Type B pancreatic cell (in vitro differentiated cells): ENCODE data around the gene PARD3B. TPM values are rescaled to one million over a fixed set of nuclear protein-coding genes. Genes with fewer than 3 reads are reported as not detected.

ENCODE experiments used
- DNase-seq: peaks from one replicate; pipeline ENCODE4 v3.0.0; 2021; ENCODE audit warnings: mixed read lengths; ENCODE audit not compliant: unreplicated experiment; ENCODE audit errors: extremely low spot score
- H3K27ac Mint-ChIP-seq: 2 replicates; pipeline ENCODE4 v1.8.0; 2021; ENCODE audit warnings: mild to moderate bottlenecking, mixed read lengths
- H3K27me3 Mint-ChIP-seq: 2 replicates; pipeline ENCODE4 v1.8.0; 2021; ENCODE audit warnings: mixed read lengths
- H3K36me3 Mint-ChIP-seq: 2 replicates; pipeline ENCODE4 v1.8.0; 2021; ENCODE audit warnings: mixed read lengths
- H3K4me1 Mint-ChIP-seq: one replicate; pipeline ENCODE4 v1.8.0; 2021; ENCODE audit warnings: mixed read lengths; ENCODE audit not compliant: unreplicated experiment
- H3K4me3 Mint-ChIP-seq: 2 replicates; pipeline ENCODE4 v1.8.0; 2021; ENCODE audit warnings: mild to moderate bottlenecking, mixed read lengths
- H3K9me3 Mint-ChIP-seq: 2 replicates; pipeline ENCODE4 v1.8.0; 2021; ENCODE audit warnings: mixed read lengths
- CTCF ChIP-seq: fragments of 200-600 bp; sonication (generic); conservative IDR thresholded peaks from 2 replicates; pipeline ENCODE4 v1.5.0; 2021; ENCODE audit warnings: antibody characterized with exemption, mild to moderate bottlenecking
- total RNA-seq: library from RNA; stranded (reverse); gene quantifications from 2 replicates; pipeline ENCODE4 v1.2.1, GENCODE V29; 2021; ENCODE audit warnings: low replicate concordance

Gene PARD3B
- total RNA-seq, 1 donor from 2014 or later, result 15.9 TPM

- no peak for DNase-seq
- H3K9me3 Mint-ChIP-seq, result peaks cover 12% of the 10 kb centered on the region
- H3K27me3 Mint-ChIP-seq, result no peaks in the 10 kb centered on the region
- H3K36me3 Mint-ChIP-seq, result no peaks in the 10 kb centered on the region
- H3K4me3 Mint-ChIP-seq, result no peak overlapping the region
- H3K4me1 Mint-ChIP-seq, result peaks cover 13% of the 10 kb centered on the region
- no peak overlapping the region for H3K27ac Mint-ChIP-seq
- TF ChIP-seq CTCF, result no peak
These were observed 66.5 kb downstream of the PARD3B start for GRCh38 chr2:204611764-204612163.

GRCh38 chr2:204613635-204614034 lies 68.4 kb downstream of the PARD3B start:
- H3K27ac Mint-ChIP-seq, result no peak overlapping the region
- no peak for TF ChIP-seq CTCF

GRCh38 chr2:204615456-204615855 lies 70.2 kb downstream of the PARD3B start:
- Mint-ChIP-seq H3K36me3 (no peaks in the 10 kb centered on the region), H3K27me3 (no peaks in the 10 kb centered on the region), H3K4me3 (no peak overlapping the region), H3K4me1 (peaks cover 9% of the 10 kb centered on the region), H3K9me3 (peaks cover 12% of the 10 kb centered on the region), H3K27ac (no peak overlapping the region)
- no peak for TF ChIP-seq CTCF
- DNase-seq, result no peak

More at GRCh38 chr2:204613635-204614034, 68.4 kb downstream of the PARD3B start:
- Mint-ChIP-seq H3K36me3 (no peaks in the 10 kb centered on the region), H3K9me3 (peaks cover 12% of the 10 kb centered on the region), H3K27me3 (no peaks in the 10 kb centered on the region), H3K4me3 (no peak overlapping the region), H3K4me1 (peaks cover 11% of the 10 kb centered on the region)
- DNase-seq, result no peak

GRCh38 chr2:204625135-204625534 lies 79.9 kb downstream of the PARD3B start:
- Mint-ChIP-seq H3K27ac (no peak overlapping the region), H3K36me3 (peaks cover 5% of the 10 kb centered on the region), H3K4me1 (no peaks in the 10 kb centered on the region), H3K9me3 (no peaks in the 10 kb centered on the region), H3K27me3 (no peaks in the 10 kb centered on the region), H3K4me3 (no peak overlapping the region)
- no peak for TF ChIP-seq CTCF
- DNase-seq, result no peak

GRCh38 chr2:204628926-204629712 lies 83.8 kb downstream of the PARD3B start:
- no peaks in the 10 kb centered on the region for H3K27me3 Mint-ChIP-seq
- no peak for TF ChIP-seq CTCF
- no peak for DNase-seq
- H3K4me1 Mint-ChIP-seq, result no peaks in the 10 kb centered on the region
- H3K9me3 Mint-ChIP-seq, result no peaks in the 10 kb centered on the region
- H3K36me3 Mint-ChIP-seq, result no peaks in the 10 kb centered on the region
- H3K27ac Mint-ChIP-seq, result no peak overlapping the region
- no peak overlapping the region for H3K4me3 Mint-ChIP-seq
